Loucy (cell line): Measurements from ENCODE around the gene DHX57.

Experiments
- H2AFZ ChIP-seq: fragments of 200-600 bp; sonication (generic); 2 replicates; pipeline ENCODE4 v1.6.0; 2016; ENCODE audit warnings: antibody characterized with exemption, mild to moderate bottlenecking, low read length, moderate library complexity
- H3F3A ChIP-seq: fragments of 200-600 bp; 2 replicates; pipeline ENCODE4 v1.6.0; 2016; ENCODE audit warnings: antibody characterized with exemption, low read depth, mild to moderate bottlenecking
- H3K27me3 ChIP-seq: fragments of 200-600 bp; sonication (generic); 2 replicates; pipeline ENCODE4 v1.6.1; 2014; ENCODE audit warnings: low read length, mild to moderate bottlenecking; ENCODE audit not compliant: insufficient read depth, poor library complexity, severe bottlenecking
- H3K36me3 ChIP-seq: fragments of 200-600 bp; sonication (generic); 2 replicates; pipeline ENCODE4 v1.6.1; 2016; ENCODE audit warnings: low read length; ENCODE audit not compliant: insufficient read depth
- H3K4me1 ChIP-seq: fragments of 200-600 bp; sonication (generic); 2 replicates; pipeline ENCODE4 v1.5.1; 2014; ENCODE audit warnings: low read length, mild to moderate bottlenecking; ENCODE audit not compliant: insufficient read depth, poor library complexity, severe bottlenecking
- H3K4me2 ChIP-seq: fragments of 200-600 bp; sonication (generic); 2 replicates; pipeline ENCODE4 v1.6.0; 2014; ENCODE audit warnings: antibody characterized with exemption, low read length, low read depth, mild to moderate bottlenecking; ENCODE audit not compliant: poor library complexity, severe bottlenecking
- H3K4me3 ChIP-seq: fragments of 200-600 bp; sonication (generic); 2 replicates; pipeline ENCODE4 v1.5.1; 2014; ENCODE audit warnings: low read length, mild to moderate bottlenecking, mixed read lengths; ENCODE audit not compliant: poor library complexity, severe bottlenecking
- H3K79me2 ChIP-seq: fragments of 200-600 bp; sonication (generic); 2 replicates; pipeline ENCODE4 v1.6.1; 2014; ENCODE audit warnings: low read length; ENCODE audit not compliant: insufficient read depth
- H3K9ac ChIP-seq: fragments of 200-600 bp; sonication (generic); 2 replicates; pipeline ENCODE4 v1.6.0; 2014; ENCODE audit warnings: mild to moderate bottlenecking, low read depth, low read length, moderate library complexity; ENCODE audit not compliant: poor library complexity, severe bottlenecking
- H3K9me2 ChIP-seq: fragments of 200-600 bp; sonication (generic); replicated peaks from 2 replicates; pipeline ENCODE4 v1.6.1; 2016; ENCODE audit warnings: low read depth, low read length, mixed read lengths
- H3K9me3 ChIP-seq: fragments of 200-600 bp; sonication (generic); 2 replicates; pipeline ENCODE4 v1.6.1; 2014; ENCODE audit warnings: mild to moderate bottlenecking, antibody characterized with exemption, low read length, low read depth; ENCODE audit not compliant: insufficient read depth
- H4K20me1 ChIP-seq: fragments of 200-600 bp; sonication (generic); 2 replicates; pipeline ENCODE4 v1.6.0; 2014; ENCODE audit warnings: antibody characterized with exemption, low read length, mild to moderate bottlenecking; ENCODE audit not compliant: insufficient read depth, poor library complexity, severe bottlenecking
- CTCF ChIP-seq: fragments of 200-600 bp; sonication (generic); conservative IDR thresholded peaks from 2 replicates; pipeline ENCODE4 v1.5.1; 2014; ENCODE audit warnings: mild to moderate bottlenecking, antibody characterized with exemption, low read length
- EZH2phosphoT487 ChIP-seq: fragments of 200-600 bp; IDR thresholded peaks from 2 replicates; pipeline ENCODE4 v1.6.1; 2018; ENCODE audit warnings: antibody characterized with exemption, mild to moderate bottlenecking, moderate library complexity, borderline replicate concordance

Gene DHX57

DNA sequence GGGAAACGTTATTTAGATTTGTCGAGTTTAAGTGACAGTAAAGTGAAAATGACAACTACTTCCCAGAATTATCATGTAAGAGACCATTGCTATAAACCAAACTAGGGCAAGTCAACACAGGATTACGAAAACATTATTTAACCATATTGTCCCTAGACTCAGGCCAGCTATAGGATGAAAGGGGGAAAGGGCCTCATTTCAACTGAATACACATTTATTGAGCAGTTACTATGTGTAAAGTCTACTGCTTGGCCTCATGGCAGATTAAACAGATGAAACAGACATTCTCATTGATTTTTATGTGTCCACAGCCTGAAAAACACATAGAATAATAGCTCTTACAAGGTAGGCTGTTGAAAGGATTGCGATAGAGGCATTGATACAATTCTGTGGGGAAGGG is 46.7 kb upstream of the DHX57 start:
- Histone ChIP-seq H4K20me1 (no peaks in the 10 kb centered on the region), H3K9me2 (no peaks in the 10 kb centered on the region), H3K4me3 (no peak overlapping the region), H3K9ac (no peak overlapping the region), H3K4me1 (no peaks in the 10 kb centered on the region), H3K36me3 (no peaks in the 10 kb centered on the region), H3F3A (no peaks in the 10 kb centered on the region), H3K79me2 (no peaks in the 10 kb centered on the region), H2AFZ (no peak overlapping the region), H3K9me3 (no peaks in the 10 kb centered on the region), H3K27me3 (no peaks in the 10 kb centered on the region), H3K4me2 (no peak overlapping the region)
- no peak for TF ChIP-seq EZH2phosphoT487
- TF ChIP-seq CTCF, result no peak

DNA sequence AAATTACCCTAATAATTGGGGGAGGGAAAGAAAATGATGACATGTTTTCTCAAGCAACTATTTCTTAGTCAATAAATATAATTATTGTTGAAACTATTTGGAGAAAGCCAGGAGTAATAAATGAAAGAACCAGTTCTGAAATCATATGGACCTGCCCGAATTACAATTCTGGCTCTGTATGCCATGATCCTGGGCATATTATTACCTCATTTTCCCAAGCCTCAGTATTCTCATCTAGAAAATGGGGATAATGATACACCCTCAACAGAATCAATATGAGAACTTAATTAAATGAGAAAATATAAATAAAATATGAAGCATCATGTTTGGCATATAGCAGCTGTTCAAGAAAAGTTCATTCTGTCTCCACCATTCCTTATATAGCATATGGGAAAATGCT is 36.9 kb upstream of the DHX57 start:
- H3K9ac ChIP-seq, result no peak overlapping the region
- H3K4me3 ChIP-seq, result no peak overlapping the region
- no peaks in the 10 kb centered on the region for H3K36me3 ChIP-seq
- H3K79me2 ChIP-seq, result no peaks in the 10 kb centered on the region
- H3K4me1 ChIP-seq, result no peaks in the 10 kb centered on the region
- no peaks in the 10 kb centered on the region for H3F3A ChIP-seq
- no peak overlapping the region for H2AFZ ChIP-seq
- no peaks in the 10 kb centered on the region for H4K20me1 ChIP-seq
- no peaks in the 10 kb centered on the region for H3K9me3 ChIP-seq
- no peak overlapping the region for H3K4me2 ChIP-seq
- no peaks in the 10 kb centered on the region for H3K9me2 ChIP-seq
- no peak for TF ChIP-seq CTCF
- TF ChIP-seq EZH2phosphoT487, result no peak
- H3K27me3 ChIP-seq, result no peaks in the 10 kb centered on the region

DNA sequence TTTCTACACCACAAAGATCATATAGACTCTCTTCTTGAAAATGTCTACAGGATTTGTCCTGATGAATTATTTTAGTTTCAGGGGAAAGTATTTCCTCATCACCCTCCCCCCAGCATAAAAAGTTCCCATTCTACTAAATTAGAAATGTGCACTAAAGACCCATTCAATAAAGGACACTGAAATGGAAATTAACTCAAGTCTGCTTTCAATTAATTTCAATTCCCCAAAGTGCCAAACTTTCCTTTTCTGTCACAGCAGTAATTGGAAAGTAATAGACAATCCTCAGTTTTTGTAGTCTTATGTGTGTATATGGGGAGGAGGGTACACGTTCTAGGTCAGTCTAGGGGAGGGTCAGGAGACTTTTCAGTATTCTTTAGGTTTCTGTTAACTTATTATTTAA is 35.5 kb upstream of the DHX57 start:
- H2AFZ ChIP-seq, result no peak overlapping the region
- no peak overlapping the region for H3K4me2 ChIP-seq
- H3K4me1 ChIP-seq, result no peaks in the 10 kb centered on the region
- no peaks in the 10 kb centered on the region for H3K36me3 ChIP-seq
- H3K79me2 ChIP-seq, result no peaks in the 10 kb centered on the region
- TF ChIP-seq CTCF (no peak), EZH2phosphoT487 (no peak)
- H4K20me1 ChIP-seq, result no peaks in the 10 kb centered on the region
- H3F3A ChIP-seq, result no peaks in the 10 kb centered on the region
- H3K27me3 ChIP-seq, result no peaks in the 10 kb centered on the region
- no peaks in the 10 kb centered on the region for H3K9me2 ChIP-seq
- H3K4me3 ChIP-seq, result no peak overlapping the region
- H3K9ac ChIP-seq, result no peak overlapping the region
- H3K9me3 ChIP-seq, result no peaks in the 10 kb centered on the region
